ENCODE results near the gene MORF4L1.
A peak's percentile ranks its signal among the peaks of the same experiment; 100 is the strongest.
"Not testable (repeated sequence)": the region's sequence is repeated elsewhere in the genome, so short reads cannot be mapped to it uniquely, and the experiment has no call there.

MORF4L1 gene

GRCh38 chr15:78872155-78872971 lies at the start of gene MORF4L1:
Gene MORF4L1 (plus strand): TSS chr15:78872890. CDS start chr15:78873018, 128 bp downstream.
- DNase-seq = peak; percentile 98

- no peak for DNase-seq
Observed at GRCh38 chr15:78828920-78829319, 43.8 kb upstream of the MORF4L1 start.

- no peak for DNase-seq
Observed at GRCh38 chr15:78830514-78831228, 42.0 kb upstream of the MORF4L1 start.

GRCh38 chr15:78831229-78832207 lies 41.2 kb upstream of the MORF4L1 start:
- no peak for DNase-seq

GRCh38 chr15:78836333-78836732 lies 36.4 kb upstream of the MORF4L1 start:
- no peak for DNase-seq

GRCh38 chr15:78837131-78837530 lies 35.6 kb upstream of the MORF4L1 start:
- no peak for DNase-seq

GRCh38 chr15:78837543-78837942 lies 35.1 kb upstream of the MORF4L1 start:
- DNase-seq = no peak

GRCh38 chr15:78838489-78838888 lies 34.2 kb upstream of the MORF4L1 start:
- no peak for DNase-seq

- DNase-seq = not testable (repeated sequence)
Observed at GRCh38 chr15:78839151-78839550, 33.5 kb upstream of the MORF4L1 start.

- DNase-seq = no peak
Observed at GRCh38 chr15:78840661-78841375, 31.9 kb upstream of the MORF4L1 start.

GRCh38 chr15:78841376-78841706 lies 31.3 kb upstream of the MORF4L1 start:
- DNase-seq = no peak

GRCh38 chr15:78841891-78842290 lies 30.8 kb upstream of the MORF4L1 start:
- no peak for DNase-seq

GRCh38 chr15:78842519-78842918 lies 30.2 kb upstream of the MORF4L1 start:
- DNase-seq = no peak

GRCh38 chr15:78846906-78847305 lies 25.8 kb upstream of the MORF4L1 start:
- DNase-seq = not testable (repeated sequence)

- DNase-seq = not testable (repeated sequence)
Observed at GRCh38 chr15:78847387-78847906, 25.2 kb upstream of the MORF4L1 start.

GRCh38 chr15:78850352-78850751 lies 22.3 kb upstream of the MORF4L1 start:
- DNase-seq = no peak

GRCh38 chr15:78850941-78851755 lies 21.5 kb upstream of the MORF4L1 start:
- no peak for DNase-seq

GRCh38 chr15:78853500-78853899 lies 19.2 kb upstream of the MORF4L1 start:
- DNase-seq = no peak

GRCh38 chr15:78854833-78855372 lies 17.8 kb upstream of the MORF4L1 start:
- no peak for DNase-seq

GRCh38 chr15:78855746-78856145 lies 16.9 kb upstream of the MORF4L1 start:
- no peak for DNase-seq

Data from CD4-positive, alpha-beta T cell treated with Interferon gamma for 1 hour (primary cell).